HG02938 (cell line): ENCODE results near the gene ADCY3.

Experiments used
- ATAC-seq: cut with Tn5 transposase; IDR thresholded peaks from one replicate; pipeline ENCODE4 v1.9.1; 2021; ENCODE audit warnings: mild to moderate bottlenecking, moderate library complexity; ENCODE audit not compliant: unreplicated experiment

Gene ADCY3

DNA sequence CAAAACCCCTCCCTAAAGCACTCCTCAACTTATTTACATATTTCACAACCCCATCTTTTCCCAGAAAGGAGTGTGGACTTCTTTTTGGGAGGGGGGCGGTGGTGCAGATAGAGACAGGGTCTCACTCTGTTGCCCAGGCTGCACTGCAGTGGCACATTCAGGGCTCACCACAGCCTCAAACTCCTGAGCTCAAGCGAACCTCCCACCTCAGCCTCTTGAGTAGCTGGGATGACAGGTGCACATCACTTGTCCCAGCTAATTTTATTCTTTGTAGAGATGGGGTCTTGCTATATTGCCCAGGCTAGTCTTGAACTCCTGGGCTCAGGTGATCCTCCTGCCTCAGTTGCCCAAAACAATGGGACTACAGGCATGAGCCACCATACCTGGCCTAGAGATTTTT lies 44.1 kb downstream of the ADCY3 start:
- ATAC-seq, result no peak

- ATAC-seq, result no peak
These were observed 44.8 kb downstream of the ADCY3 start for GRCh38 chr2:24875272-24875671.

- ATAC-seq, result no peak
These were observed 46.0 kb downstream of the ADCY3 start for GRCh38 chr2:24874035-24874434.

DNA sequence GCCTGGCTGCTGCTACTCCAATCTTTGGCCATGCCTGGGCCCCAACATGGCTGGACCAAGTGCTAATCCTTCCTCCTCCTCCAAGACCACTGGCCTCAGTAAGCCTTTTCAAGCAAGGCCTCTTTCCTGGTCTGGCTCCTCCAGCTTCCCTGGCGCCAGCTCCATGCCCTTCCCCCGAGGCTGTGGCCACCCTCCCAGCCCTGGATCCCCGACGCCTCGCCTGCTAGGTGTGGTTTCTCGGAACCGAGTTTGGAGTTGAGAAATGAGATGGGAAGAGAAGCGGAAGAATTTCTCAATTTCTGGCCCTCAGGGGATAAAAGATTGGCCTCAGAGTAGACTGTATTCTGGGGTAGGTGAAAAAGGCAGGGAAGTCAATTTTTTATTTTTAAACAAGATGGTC lies 46.4 kb downstream of the ADCY3 start:
- no peak for ATAC-seq

DNA sequence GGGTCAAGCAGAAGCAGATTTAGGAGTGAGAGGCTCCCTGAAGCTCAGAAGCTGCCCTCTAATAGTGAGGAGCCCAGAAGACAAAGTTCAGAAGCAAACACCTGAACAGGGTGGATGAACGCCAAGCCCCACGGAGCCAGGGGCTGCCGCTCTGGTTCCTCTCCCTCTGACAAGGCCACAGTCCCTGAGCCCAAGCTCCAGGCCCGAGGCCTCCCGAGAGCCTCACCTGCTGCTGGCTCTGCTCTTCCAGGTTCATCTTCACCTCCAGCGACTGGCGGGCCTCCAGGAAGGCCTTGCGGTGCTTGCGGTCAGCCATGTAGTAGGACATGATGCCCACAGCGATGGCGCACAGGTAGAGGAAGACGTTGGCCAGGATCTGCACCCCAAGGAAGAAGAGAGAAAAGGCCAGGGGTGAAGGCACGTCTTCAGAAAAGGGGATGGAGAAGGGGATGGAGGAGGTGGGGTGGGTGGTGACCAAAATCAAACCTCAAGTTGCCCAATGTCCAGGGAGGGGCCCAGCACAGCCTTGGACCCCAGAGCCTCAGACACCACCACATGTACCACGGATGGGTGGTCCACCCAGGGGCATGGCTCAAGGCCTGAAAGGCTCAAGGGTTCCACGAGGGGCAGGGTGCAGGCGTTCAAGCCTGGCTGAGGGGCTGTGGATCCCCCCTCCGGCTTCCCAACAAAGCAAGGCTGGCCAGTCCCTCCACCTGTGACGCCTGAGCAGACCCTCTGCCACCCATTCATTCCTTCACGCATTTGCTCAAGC lies 47.5 kb downstream of the ADCY3 start:
- ATAC-seq, result no peak

DNA sequence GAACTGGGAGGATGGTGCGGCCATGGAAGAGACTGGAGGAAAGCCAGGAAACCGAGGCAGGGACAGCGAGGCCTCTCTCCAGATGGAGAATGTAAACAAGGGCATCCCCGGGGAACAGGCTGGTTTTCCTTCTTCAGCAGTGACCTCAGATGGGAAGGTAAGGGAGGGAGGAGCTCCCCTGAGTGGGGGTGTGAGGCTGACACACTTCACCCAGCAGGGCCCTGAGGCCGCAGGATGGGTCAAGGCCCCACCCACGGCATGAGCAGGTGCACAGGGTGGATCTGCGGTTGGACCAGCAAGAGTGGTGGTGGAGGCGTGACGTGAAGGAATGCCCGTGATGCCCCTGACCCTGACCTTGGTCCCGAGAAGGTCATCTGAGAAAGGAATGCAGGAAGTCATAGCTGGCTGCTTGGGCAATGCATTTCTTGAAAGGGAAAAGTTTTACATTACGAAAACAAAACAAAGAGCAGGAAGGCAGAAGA lies 48.1 kb downstream of the ADCY3 start:
- ATAC-seq, result no peak

GRCh38 chr2:24870891-24871705 lies 48.9 kb downstream of the ADCY3 start:
- no peak for ATAC-seq

DNA sequence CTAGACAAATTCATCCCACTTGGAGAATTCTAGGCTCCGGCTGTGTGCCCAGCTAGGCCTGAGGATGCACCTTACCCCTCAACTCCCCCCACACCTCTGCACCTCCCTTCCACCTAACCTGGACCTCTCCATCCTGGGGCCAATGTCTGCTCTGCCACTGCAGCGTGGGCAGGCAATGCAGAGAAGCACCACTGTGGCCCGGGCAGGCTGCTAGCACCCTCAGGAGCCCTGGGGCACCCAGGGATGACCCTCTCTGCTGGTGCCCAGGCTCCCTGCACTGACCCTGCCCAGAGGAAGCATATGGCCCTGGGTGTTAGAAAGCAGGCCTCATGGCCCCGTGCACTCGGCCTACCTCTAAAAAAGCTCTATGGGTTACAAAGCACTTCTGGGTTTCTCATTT lies 49.6 kb downstream of the ADCY3 start:
- ATAC-seq, result no peak

DNA sequence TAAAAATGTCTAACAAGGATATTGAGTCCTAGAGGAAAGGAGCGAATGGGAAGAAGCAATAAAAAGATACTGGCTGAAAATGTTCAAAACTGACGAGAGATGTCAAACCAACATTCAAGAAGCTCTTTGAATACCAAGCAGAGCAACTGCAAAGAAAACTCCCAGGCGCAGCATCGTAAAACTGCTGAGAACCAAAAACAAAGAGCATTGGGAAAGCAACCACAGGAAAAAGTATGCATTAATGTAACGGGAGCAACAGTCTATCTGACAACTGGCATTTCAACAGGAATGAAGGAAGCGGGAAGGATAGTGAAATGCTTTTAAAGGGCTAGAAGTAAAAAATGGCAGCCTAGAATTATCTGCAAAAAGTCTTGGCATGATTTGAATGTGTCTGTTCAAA lies 53.1 kb downstream of the ADCY3 start:
- no peak for ATAC-seq

- no peak for ATAC-seq
These were observed 56.4 kb downstream of the ADCY3 start for GRCh38 chr2:24863641-24864040.

GRCh38 chr2:24861500-24861899 lies 58.5 kb downstream of the ADCY3 start:
- no peak for ATAC-seq

DNA sequence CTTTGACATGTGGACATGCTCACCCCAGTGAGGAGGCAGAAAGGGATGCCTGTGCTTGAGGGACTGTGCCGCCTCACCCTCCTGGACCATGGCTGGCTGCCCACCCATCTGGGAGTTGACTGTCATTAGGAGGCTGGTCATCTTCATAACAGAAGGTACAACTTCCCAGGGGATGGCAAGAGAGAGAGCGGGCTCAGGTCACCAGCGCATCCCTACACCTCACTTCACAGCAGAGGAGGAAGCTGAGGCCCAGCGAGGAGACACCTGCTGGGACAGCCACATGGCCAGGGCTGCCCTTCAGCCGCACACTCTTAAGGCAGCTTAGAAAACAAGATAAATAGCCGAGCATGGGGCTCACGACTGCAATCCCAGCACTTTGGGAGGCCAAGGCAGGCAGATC lies 59.4 kb downstream of the ADCY3 start:
- no peak for ATAC-seq

DNA sequence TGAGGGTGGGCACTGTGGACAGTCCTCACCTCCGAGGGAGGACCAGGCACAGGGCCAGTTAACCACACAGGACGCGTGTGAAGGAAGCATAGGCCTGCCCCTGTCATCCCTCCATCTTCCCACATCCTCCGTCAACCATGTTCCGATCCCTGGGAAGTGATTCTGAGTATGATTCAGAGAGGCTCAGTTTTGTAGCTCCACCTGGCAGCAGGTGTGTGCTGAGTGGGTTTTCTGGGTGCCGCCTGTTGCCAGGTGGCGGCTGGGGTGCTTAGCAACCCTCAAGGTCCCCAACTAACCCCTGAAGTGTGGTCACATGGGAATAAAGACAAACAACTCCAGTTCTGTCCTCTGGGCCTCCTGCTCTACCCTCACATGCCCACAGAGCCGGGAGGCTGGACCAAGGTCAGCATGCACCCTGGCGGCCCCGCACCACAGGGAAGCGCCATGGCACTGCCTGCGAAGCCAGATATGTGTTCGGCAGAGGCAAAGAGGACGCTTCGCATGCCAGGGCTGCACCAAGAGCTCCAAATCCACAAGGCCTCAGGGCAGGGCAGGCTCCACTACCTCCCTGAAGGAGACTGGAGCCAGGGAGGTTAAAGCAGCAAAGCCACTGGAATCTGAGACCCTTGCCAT lies 60.0 kb downstream of the ADCY3 start:
- no peak for ATAC-seq

DNA sequence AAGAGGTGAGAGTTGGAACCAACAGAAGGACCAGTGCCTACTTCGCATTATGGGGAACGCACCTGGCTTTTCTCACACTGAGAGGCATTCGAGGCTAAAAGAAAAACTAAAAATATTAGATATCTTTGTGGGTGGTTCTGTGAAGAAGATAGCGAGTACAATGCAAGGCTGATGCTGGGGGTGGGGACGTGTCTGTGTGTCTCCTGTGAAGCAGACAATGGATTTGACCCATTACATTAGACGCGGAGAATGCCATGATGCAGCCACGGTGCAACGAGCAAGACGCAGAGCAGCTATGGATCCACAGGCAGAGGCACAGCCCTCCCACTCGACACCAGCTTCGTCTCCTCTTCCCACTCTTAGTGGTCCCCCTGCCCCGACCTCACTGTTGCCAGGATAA lies 61.0 kb downstream of the ADCY3 start:
- ATAC-seq, result no peak

DNA sequence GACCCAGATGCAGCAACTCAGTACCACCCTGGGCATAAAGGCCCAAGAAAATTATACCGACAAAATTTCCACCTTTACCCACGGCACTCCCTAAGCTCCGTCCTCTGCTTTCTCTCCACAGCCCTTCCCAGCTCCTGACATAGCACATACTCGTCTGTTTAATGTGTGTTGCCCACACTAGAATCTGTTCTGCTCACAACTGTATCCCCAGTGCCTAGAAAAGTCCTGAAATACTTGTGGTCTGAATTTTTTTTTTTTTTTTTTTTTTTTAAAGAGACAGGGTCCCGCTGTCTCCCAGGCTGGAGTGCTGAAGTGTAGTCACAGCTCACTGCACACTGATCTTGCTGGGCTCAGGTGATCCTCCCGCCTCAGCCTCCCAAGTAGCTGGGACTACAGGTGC lies 62.3 kb downstream of the ADCY3 start:
- no peak for ATAC-seq

DNA sequence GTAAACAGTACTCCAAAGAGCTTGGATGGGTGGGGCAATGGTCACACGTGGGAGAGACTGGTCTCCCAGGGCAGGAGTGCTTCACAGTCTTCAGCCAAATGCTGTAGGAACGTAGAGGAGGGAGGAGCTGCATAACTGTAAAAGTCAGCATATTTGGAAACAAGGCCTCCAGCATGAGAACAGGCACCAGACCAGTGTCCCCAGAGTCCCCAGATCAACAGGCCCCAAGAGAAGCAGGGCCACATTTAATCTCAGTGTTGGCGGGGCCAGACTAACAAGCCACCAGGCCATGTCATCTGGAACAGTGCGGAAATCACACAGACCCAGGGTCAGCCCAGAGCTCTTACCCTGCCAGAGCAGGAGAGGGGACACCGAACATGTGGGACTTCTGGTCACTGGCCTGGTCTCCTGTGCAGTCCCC lies 63.2 kb downstream of the ADCY3 start:
- ATAC-seq, result no peak

DNA sequence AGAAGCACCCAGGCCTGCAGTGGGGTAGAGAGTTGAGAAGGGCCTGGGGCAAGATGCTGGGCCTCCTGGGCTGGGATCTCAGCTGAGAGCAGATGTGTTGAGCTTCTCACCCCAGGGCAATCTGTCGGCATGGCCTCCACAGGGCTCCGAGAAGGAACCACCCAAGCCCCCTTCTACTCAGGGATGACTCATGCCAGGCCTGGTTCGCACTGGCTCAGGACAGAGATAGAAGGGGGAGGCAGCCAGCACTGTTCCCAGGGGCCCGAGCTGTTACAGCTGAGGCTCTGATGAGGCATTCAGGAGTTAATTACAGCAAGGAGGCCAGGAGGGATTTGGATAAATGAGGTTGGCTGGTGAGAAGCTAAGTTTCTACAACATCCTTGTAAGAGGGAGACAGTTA lies 64.3 kb downstream of the ADCY3 start:
- ATAC-seq, result no peak

GRCh38 chr2:24855022-24855622 lies 64.9 kb downstream of the ADCY3 start:
- no peak for ATAC-seq

DNA sequence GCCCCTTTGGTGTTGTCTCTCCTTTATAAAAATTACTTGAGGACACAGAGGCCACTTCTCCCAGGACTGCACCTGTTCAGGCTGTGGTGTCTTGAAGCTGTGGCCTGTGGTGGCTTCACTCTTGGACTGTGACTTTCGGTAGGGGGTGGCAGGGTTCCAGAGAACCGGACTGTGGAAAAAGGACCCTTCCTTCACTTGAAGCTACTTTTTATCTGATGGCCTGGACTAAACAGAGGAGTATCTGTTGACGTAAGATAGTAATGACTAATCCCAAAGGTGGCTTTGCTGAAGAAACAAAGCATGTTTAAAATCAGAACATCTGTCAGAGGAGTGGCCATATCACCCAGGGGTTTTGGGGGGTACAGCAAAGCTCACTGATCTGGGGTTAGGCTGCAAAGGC lies 66.0 kb downstream of the ADCY3 start:
- no peak for ATAC-seq

DNA sequence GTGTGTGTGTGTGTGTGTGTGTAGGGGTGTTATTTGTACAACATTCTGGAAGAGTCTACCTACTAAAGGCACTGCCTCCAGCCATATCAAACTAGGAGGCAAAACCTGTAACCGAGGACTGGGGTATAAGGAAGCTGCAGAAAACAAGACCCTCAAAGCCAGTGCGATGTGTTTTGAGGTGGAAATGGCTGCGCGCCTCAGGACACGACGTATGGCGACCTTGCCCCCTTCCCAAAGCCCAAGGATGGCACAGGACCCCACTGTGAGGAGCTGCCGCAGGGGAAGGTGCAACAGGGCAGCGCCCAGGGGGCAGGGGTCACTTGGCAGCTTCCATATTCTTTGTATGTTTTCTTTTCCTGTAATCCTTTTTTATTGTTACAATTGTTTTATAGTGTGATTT lies 67.0 kb downstream of the ADCY3 start:
- ATAC-seq, result no peak

GRCh38 chr2:24852431-24853020 lies 67.5 kb downstream of the ADCY3 start:
- ATAC-seq, result no peak
